ENCODE results near the gene SEC31A. TPM values are rescaled to one million over a fixed set of nuclear protein-coding genes. Genes with fewer than 3 reads are reported as not detected.

The SEC31A gene
- polyA plus RNA-seq, 1 of the 3 experiments (the other 2 are of a cell fraction), result 147 TPM

- Histone ChIP-seq H3K27me3 (ENCODE audit: insufficient read depth) (no peaks in the 10 kb centered on the region), H2AFZ (ENCODE audit: low read depth) (no peak overlapping the region), H3K4me1 (ENCODE audit: control insufficient read depth in 1 of 2, insufficient read depth in 2 of 2, low read depth in 1 of 2, low read length in 1 of 2) (no peaks in the 10 kb centered on the region; a peak in 1 of 4 replicates), H4K20me1 (ENCODE audit: insufficient read depth) (no peaks in the 10 kb centered on the region), H3K36me3 (replicated peaks in 1 of 2; ENCODE audit: control insufficient read depth in 1 of 2, insufficient read depth in 2 of 2, low read length in 1 of 2) (peaks cover 32 to 43% of the 10 kb centered on the region in 2 experiments), H3K4me3 (ENCODE audit: low read depth in 2 of 2, low read length in 1 of 2) (no peak overlapping the region), H3K9ac (no peak overlapping the region), H3K79me2 (ENCODE audit: insufficient read depth) (no peaks in the 10 kb centered on the region), H3K9me3 (no peaks in the 10 kb centered on the region), H3K9me2 (no peaks in the 10 kb centered on the region), H3K27ac (ENCODE audit: low read depth in 2 of 2, low read length in 1 of 2) (peak overlapping the region in 1 of 2 experiments; percentile 16; a peak in 1 of 4 replicates), H3K4me2 (no peak overlapping the region), H3F3A (replicated peaks; ENCODE audit: insufficient read depth) (no peaks in the 10 kb centered on the region)
- POLR2A ChIA-PET, result no interaction called here
- peak; percentile 6 for DNase-seq
- CTCF ChIA-PET, result no interaction called here
- WGBS (ENCODE audit: low lambda C conversion rate), result 74% methylated on average over 5 of the region's 5 CpGs
- TF ChIP-seq TEAD4 (IDR thresholded peaks at IDR 0.05; ENCODE audit: borderline replicate concordance, insufficient read depth), result no peak
- no peak for TF ChIP-seq FOXJ3 (CRISPR knock-in tag; IDR thresholded peaks at IDR 0.05)
- TF ChIP-seq MEF2A (IDR thresholded peaks at IDR 0.05; ENCODE audit: borderline replicate concordance, low read depth), result no peak
- TF ChIP-seq ELF1 (IDR thresholded peaks at IDR 0.05), result no peak
- no peak for TF ChIP-seq RAD21 (IDR thresholded peaks at IDR 0.05; ENCODE audit: low read length)
- no peak for TF ChIP-seq POLR2AphosphoS5 (IDR thresholded peaks at IDR 0.05; ENCODE audit: low read depth, low read length)
- no peak for TF ChIP-seq SIN3A (IDR thresholded peaks at IDR 0.05; ENCODE audit: borderline replicate concordance, low read depth, low read length)
- no peak for TF ChIP-seq EZH2phosphoT487 (IDR thresholded peaks at IDR 0.05; ENCODE audit: borderline replicate concordance, low read depth)
- TF ChIP-seq GATA2 (CRISPR knock-in tag; IDR thresholded peaks at IDR 0.05), result no peak
- no peak for TF ChIP-seq RFX5 (IDR thresholded peaks at IDR 0.05; ENCODE audit: low read length)
- no peak for TF ChIP-seq YY1 (IDR thresholded peaks at IDR 0.05; ENCODE audit: low read depth)
- no peak for TF ChIP-seq IRF3 (IDR thresholded peaks at IDR 0.05; ENCODE audit: low read depth, low read length)
- no peak for TF ChIP-seq RXRA (IDR thresholded peaks at IDR 0.05; ENCODE audit: borderline replicate concordance, low read depth)
- no peak for TF ChIP-seq TCF12 (IDR thresholded peaks at IDR 0.05)
- no peak for TF ChIP-seq MAX (IDR thresholded peaks at IDR 0.05; ENCODE audit: low read depth)
- no peak for TF ChIP-seq NFIC (IDR thresholded peaks at IDR 0.05; ENCODE audit: borderline replicate concordance)
- no peak for TF ChIP-seq FOSL2 (IDR thresholded peaks at IDR 0.05; ENCODE audit: borderline replicate concordance, low read depth)
- no peak for TF ChIP-seq FOXM1 (IDR thresholded peaks at IDR 0.05; ENCODE audit: low read depth)
Observed at GRCh38 chr4:82930848-82931755, 40.1 kb upstream of the SEC31A start.

- H3K4me2 ChIP-seq, result no peak overlapping the region
- H4K20me1 ChIP-seq (ENCODE audit: insufficient read depth), result no peaks in the 10 kb centered on the region
- no peak overlapping the region for H3K4me3 ChIP-seq (ENCODE audit: low read depth in 2 of 2, low read length in 1 of 2)
- no peaks in the 10 kb centered on the region for H3F3A ChIP-seq (replicated peaks; ENCODE audit: insufficient read depth)
- ChIA-PET CTCF (no interaction called here), POLR2A (no interaction called here)
- no peaks in the 10 kb centered on the region for H3K79me2 ChIP-seq (ENCODE audit: insufficient read depth)
- no peaks in the 10 kb centered on the region for H3K9me3 ChIP-seq
- DNase-seq, result no peak
- no peak overlapping the region for H2AFZ ChIP-seq (ENCODE audit: low read depth)
- TF ChIP-seq ELF1 (IDR thresholded peaks at IDR 0.05) (no peak), ZBTB33 (IDR thresholded peaks at IDR 0.05; ENCODE audit: borderline replicate concordance, low read depth) (no peak), NFIC (IDR thresholded peaks at IDR 0.05; ENCODE audit: borderline replicate concordance) (no peak), TCF12 (IDR thresholded peaks at IDR 0.05) (no peak)
- no peaks in the 10 kb centered on the region for H3K27me3 ChIP-seq (ENCODE audit: insufficient read depth)
- H3K9ac ChIP-seq, result no peak overlapping the region
- H3K9me2 ChIP-seq, result no peaks in the 10 kb centered on the region
- no peaks in the 10 kb centered on the region for H3K4me1 ChIP-seq (ENCODE audit: control insufficient read depth in 1 of 2, insufficient read depth in 2 of 2, low read depth in 1 of 2, low read length in 1 of 2)
- H3K27ac ChIP-seq (ENCODE audit: low read depth in 2 of 2, low read length in 1 of 2), result no peak overlapping the region
- H3K36me3 ChIP-seq (replicated peaks in 1 of 2; ENCODE audit: control insufficient read depth in 1 of 2, insufficient read depth in 2 of 2, low read length in 1 of 2), result peaks cover 17 to 19% of the 10 kb centered on the region in 2 experiments
Observed at GRCh38 chr4:82921795-82922194, 30.8 kb upstream of the SEC31A start.

Measured in SK-N-SH (cell line).